Measurements from ENCODE around the gene CCDC28B.

CCDC28B gene

DNA sequence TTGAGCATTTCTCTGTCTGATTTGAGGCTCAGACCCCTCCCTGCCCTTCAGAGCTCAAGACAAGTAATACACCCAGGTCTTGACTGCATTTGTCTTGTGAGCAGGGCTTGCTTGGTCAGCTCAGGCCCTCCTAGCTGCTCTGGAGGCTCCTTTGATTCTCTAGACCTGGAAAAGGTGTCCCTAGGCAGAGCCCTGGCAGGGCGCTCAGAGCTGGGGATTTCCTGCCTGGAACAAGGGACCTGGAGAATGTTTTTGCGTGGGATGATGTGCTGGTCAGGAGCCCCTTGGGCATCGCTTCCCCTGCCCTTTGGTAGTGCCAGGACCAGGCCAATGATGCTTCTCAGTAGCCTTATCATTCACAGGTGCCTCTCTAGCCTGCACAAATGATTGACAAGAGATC lies 4.9 kb upstream of the CCDC28B start:
- no peak for DNase-seq

GRCh38 chr1:32195972-32196823 lies 4.2 kb upstream of the CCDC28B start:
- no peak for DNase-seq

GRCh38 chr1:32197074-32197473 lies 3.3 kb upstream of the CCDC28B start:
- DNase-seq = no peak

DNA sequence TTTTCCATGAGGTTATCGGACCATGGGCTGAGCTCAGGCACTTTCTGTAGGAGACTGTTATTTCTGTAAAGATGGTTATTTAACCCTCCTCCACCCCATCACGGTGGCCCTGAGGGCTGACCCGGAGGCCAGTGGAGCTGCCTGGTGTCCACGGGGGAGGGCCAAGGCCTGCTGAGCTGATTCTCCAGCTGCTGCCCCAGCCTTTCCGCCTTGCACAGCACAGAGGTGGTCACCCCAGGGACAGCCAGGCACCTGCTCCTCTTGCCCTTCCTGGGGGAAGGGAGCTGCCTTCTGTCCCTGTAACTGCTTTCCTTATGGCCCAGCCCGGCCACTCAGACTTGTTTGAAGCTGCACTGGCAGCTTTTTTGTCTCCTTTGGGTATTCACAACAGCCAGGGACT lies 2.6 kb upstream of the CCDC28B start:
- DNase-seq = no peak

DNA sequence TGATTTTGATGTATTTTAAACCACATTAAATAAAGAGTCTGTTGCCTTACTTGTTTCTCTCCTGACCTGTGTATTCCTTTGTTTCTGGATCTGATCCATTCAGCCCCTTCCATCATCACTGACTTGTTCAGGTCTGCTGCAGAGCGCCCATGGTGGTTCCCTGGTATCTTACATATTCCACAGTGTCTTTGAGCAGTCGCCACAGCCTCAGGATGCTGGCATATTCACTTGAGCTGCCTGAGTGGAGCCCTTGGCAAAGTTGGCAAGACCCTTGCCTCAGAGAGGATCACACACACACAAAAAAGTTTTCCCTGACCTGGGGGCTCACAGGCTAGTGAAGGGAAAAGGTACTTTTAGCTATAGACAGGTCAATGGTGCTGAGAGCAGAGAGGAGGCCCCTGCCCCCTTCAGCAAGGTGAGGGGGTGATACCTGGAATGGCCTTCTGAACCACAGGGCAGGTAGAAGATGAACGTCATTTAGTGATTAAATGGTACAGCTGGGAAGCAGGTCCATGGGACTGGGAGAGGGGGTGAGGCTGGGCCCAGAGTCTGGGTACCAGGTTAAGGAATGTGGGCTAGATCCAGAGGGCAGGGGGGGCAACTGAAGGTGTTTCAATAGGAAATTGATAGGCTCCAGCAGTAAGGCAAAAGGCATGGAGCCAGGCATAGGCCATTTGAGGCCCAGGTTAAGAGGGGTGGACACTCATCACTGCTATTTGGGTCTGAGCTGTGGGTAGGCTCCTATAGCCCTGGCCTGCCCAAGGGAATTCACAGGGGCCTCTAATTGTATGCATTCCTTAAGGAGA lies 2.0 kb upstream of the CCDC28B start:
- no peak for DNase-seq

- no peak for DNase-seq
These were observed 1.2 kb upstream of the CCDC28B start for GRCh38 chr1:32199043-32199716.

DNA sequence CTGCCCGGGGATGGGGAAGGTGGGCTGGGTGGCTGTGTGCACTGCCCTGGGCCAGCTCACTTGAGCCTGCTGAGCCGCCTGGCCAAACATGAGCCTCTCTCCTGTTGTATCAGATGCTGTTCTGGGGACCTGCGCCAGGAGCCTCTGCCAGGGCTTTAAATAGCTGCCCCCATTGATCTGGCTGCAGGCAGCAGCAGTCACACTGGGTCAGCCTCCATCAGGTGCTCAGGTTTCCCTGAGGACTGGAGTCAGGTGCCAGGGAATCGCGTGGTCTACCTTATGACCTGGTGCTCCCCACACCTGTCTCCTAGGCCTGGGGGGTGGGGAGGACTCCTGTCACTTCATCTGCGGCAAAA lies 700 bp upstream of the CCDC28B start:
- DNase-seq = no peak

- DNase-seq = peak; percentile 29
These were observed 838 bp downstream of the CCDC28B start for GRCh38 chr1:32201011-32201855.

DNA sequence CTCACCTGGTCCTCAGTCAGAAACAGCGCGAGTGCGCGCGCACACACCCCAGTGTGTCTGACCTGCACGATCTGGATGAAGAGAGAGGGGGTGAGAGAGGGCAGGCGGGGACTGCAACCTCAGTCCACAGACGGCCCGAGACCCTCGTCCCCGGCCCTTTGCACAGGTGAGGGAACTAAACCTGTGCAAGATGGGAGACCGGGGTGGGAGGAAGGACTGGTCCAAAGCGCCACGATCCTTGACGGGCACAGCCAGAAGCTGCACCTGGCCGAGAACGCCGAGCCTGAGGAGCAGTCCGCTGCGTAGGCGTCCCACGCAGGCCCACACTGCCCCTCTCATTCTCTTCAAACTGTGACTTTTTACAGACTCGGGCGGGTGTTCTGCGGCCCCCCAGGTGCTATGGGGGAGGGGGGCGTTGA lies 4.6 kb downstream of the CCDC28B start:
- DNase-seq = no peak

- peak; percentile 74 for DNase-seq
These were observed 5.3 kb downstream of the CCDC28B start, which contains the start of gene IQCC for GRCh38 chr1:32205401-32206370. Gene IQCC, plus strand, starts transcription at chr1:32205671. Its CDS starts 11 bp downstream, at chr1:32205682.

DNA sequence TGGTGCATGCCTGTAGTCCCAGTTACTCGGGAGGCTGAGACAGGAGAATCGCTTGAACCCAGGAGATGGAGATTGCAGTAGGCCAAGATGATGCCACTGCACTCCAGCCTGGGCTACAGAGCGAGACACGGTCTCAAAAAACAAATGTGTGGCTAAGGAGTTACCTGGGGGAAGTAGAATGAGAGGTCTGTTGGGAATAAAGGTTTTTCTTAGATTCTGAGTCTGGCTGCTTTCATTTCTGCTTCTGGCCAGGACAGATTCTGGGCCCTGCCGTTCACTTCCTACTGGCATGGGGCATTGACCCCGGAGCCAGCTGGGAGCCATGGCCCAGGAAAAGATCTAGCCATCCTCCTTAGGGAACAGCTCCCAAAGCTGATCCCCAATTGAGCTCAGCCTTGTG lies 8.1 kb downstream of the CCDC28B start:
- DNase-seq = no peak

GRCh38 chr1:32208891-32209328 lies 8.5 kb downstream of the CCDC28B start, which contains the start of gene DCDC2B:
Gene DCDC2B, plus strand, starts transcription at chr1:32209089. Its CDS starts 5 bp downstream, at chr1:32209094.
- peak; percentile 14 for DNase-seq

- peak; percentile 13 for DNase-seq
These were observed 15.5 kb downstream of the CCDC28B start for GRCh38 chr1:32215629-32216480.

GRCh38 chr1:32216566-32216965 lies 16.2 kb downstream of the CCDC28B start:
- no peak for DNase-seq

- no peak for DNase-seq
These were observed 18.6 kb downstream of the CCDC28B start for GRCh38 chr1:32219022-32219421.

DNA sequence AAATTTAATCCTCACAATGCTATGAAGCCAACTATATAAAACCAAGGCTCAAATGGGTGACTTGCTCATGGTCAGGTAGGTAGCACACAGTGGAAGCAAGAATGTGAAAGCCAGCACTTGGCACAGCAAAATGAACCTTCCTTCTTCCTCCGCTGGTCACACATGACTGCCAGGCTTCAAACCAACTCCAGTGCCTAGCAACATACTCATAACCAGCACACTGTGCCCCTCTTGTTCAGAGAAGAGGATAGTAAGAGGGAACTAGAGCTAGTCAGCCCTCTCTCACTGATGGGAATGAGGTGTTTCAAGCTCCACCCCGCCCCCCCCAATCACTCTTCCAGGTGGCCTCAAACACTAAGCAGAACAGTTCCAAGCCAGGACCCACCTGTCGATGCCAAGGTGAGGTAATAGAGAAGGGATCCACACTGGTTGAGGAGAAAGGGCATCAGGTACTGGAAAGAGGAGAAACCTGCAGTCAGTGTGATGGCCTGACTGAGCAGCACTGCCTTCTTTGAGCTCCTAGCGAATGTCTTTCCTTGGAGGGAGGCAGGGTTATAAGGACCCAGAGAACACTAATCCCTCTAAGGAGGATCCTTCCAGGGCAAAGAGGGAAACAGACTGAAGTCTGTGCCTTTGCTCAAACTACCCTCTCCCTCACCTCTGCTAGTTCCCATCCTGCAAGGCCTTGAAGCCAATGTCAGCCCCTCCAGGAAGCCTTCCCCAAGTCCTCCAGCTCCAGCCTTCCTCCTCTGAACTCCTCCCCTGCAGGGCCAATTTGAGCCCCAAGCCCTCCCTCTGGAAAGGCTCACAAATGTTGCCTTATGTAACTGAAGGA lies 20.6 kb downstream of the CCDC28B start:
- no peak for DNase-seq

- DNase-seq = no peak
These were observed 21.2 kb downstream of the CCDC28B start for GRCh38 chr1:32221581-32221979.

DNA sequence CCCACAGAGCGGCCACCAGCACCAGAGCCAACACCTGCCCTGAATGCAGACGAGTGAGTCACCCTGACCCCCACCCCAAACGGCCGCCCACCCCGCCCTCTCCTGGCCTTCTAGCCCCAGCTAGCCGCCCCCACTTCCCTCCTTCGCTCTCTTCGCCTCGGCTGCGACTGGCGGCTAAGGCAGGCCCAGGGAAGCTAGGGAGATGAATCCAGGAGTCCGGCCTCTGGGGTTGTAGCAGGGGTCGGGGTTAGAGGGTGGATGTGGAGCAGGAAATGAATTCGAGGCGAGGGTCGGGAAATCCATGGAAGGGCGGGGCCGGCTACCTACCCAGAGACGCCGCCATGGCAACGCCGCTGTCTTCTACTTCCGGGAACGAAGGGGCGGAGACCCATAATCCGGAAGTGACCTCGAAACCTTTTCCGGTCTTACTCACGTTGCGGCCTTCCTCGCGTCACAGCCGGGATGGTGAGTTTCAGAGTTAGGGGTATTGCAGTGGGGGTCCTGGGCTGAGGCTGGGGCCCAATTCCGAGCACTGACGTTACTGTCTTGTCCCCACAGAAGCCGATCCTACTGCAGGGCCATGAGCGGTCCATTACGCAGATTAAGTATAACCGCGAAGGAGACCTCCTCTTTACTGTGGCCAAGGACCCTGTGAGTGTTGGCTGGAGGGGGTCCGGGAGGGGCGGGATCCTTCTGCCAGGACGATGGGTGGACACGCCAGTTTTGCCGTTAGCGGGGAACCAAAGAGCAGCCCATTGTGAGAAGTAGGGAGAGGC lies 21.8 kb downstream of the CCDC28B start, which contains the start of the genes EIF3I and TMEM234:
EIF3I (plus strand) TSS at position 428 of the 776 bp plus-strand sequence; CDS start at position 463, 35 bp downstream.
TMEM234 (minus strand) TSS at position 374 of the 776 bp plus-strand sequence; CDS start at position 343, 31 bp downstream.
- peak; percentile 59 for DNase-seq
